Bronchial smooth muscle cell (primary cell): ENCODE results near the gene TRPC4AP. TPM values are rescaled to one million over a fixed set of nuclear protein-coding genes. Genes with fewer than 3 reads are reported as not detected.

Experiments
- total RNA-seq: library from RNA; depleted of rRNA; stranded (reverse); fragments of >200 nt; gene quantifications from 2 replicates; pipeline ENCODE4 v1.2.1, GENCODE V29; 2014

Gene TRPC4AP, protein sequence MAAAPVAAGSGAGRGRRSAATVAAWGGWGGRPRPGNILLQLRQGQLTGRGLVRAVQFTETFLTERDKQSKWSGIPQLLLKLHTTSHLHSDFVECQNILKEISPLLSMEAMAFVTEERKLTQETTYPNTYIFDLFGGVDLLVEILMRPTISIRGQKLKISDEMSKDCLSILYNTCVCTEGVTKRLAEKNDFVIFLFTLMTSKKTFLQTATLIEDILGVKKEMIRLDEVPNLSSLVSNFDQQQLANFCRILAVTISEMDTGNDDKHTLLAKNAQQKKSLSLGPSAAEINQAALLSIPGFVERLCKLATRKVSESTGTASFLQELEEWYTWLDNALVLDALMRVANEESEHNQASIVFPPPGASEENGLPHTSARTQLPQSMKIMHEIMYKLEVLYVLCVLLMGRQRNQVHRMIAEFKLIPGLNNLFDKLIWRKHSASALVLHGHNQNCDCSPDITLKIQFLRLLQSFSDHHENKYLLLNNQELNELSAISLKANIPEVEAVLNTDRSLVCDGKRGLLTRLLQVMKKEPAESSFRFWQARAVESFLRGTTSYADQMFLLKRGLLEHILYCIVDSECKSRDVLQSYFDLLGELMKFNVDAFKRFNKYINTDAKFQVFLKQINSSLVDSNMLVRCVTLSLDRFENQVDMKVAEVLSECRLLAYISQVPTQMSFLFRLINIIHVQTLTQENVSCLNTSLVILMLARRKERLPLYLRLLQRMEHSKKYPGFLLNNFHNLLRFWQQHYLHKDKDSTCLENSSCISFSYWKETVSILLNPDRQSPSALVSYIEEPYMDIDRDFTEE
- total RNA-seq, result 47.3 and 56.0 TPM in 2 replicates

DNA sequence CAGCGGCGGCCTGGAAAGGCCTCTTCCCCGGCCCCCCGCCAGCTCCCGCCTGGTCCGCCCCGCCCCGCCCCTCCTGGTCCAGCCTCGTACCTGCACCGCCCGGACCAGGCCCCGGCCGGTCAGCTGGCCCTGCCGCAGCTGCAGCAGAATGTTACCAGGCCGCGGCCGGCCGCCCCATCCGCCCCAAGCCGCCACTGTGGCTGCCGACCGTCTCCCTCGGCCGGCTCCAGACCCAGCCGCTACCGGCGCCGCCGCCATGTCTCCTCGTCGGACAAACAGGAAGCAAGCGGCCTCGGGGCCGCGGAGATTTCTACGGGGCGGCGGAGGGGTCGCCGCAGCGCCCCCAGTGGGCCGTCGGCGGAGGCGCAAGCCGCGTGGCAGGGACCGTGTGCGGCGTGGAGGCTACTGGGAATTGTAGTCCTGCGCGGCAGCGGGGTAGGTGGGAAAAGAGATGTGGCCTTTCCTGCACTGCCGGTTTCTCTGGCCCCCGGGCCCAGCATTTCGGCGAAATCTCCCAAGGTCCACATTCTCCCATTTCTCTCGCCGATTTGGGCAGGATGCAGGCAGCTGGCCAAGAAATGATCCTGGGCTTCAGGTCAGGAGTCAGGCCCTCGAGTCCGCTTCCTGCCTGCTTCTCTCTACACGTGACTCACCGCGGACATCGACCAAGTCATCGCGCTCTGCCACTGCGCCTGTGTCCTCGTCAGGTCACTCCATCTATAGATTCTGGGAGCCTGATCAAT, at the start of gene TRPC4AP:
TSS of gene TRPC4AP (minus strand) at position 284 of the 743 bp plus-strand sequence. CDS start at position 258, 26 bp downstream.

DNA sequence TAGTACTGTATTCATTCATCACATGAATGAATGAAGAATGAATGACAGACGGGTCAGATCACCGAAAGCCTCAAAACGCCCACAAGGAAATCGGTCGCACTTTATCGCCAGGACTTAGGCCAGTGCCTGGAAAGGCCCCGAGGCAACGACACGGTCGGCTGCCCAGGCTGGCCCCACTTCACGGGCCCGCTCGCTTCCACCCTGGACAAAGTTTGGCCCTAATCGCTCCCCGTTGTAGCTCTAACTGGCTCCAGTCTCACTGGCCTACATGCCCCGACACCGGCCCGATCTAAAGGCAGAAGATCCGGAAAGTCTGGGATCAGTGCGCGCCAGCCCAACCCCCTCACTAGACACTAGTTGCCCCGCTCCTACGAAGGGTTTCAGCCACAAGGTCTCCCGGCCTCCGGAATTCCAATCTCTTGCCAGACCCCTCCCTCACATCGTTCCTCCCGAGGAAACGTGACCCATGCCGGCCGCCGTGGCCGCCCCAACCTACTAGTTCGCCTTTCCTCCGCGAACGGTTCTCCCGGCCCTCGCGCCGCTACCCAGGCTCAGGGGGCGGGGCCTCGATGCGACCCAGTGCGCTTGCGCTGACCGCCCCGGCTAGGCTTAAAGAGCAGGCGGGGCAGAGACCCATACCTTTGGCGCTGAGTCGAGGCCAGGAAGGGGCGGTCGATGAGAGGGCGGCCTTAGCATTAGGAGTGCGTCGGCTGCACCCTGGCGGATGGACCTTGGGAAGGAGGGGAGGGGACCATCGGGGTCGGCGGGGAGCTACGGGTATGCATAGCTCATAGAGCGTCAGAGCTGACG, 137.2 kb downstream of the TRPC4AP start, which contains the start of the genes GSS and MYH7B:
TSS of gene GSS (minus strand) at position 576 of the 810 bp plus-strand sequence. CDS start 3,954 bp downstream, outside the sequence.
TSS of gene MYH7B (plus strand) at position 638 of the 810 bp plus-strand sequence. CDS start 22,138 bp downstream, outside the sequence.

Other genes with a start within 250 kb of the TRPC4AP start
- 10.7 and 12.9 TPM in 2 replicates for gene GGT7, start 220.0 kb downstream of the TRPC4AP start, total RNA-seq
- gene ACSS2, start 216.2 kb downstream of the TRPC4AP start, total RNA-seq, result 31.8 and 44.6 TPM in 2 replicates
- gene GSS, start 137.0 kb downstream of the TRPC4AP start, total RNA-seq, result 50.8 and 63.2 TPM in 2 replicates
- 0.16 and 0.26 TPM in 2 replicates for gene MYH7B, start 136.9 kb downstream of the TRPC4AP start, total RNA-seq
- 79.8 and 155 TPM in 2 replicates for gene EDEM2, start 54.5 kb upstream of the TRPC4AP start, total RNA-seq
- gene PROCR, start 79.3 kb upstream of the TRPC4AP start, total RNA-seq, result 125 and 171 TPM in 2 replicates
- gene MMP24, start 133.9 kb upstream of the TRPC4AP start, total RNA-seq, result 0.09 and 0.47 TPM in 2 replicates
- gene MMP24OS, start 185.3 kb upstream of the TRPC4AP start, total RNA-seq, result 25.4 and 41.6 TPM in 2 replicates
- 121 and 137 TPM in 2 replicates for gene EIF6, start 192.0 kb upstream of the TRPC4AP start, total RNA-seq
- gene FAM83C, start 199.6 kb upstream of the TRPC4AP start, total RNA-seq, result not detected in 2 replicates